Effector memory CD8-positive, alpha-beta T cell (primary cell): Measurements from ENCODE around the gene SLC3A2.

Experiments used
- ATAC-seq: fragments of 150-1000 bp; cut with Tn5 transposase; replicated peaks from 2 replicates; pipeline ENCODE4 v1.10.0; 2021; ENCODE audit warnings: mild to moderate bottlenecking, moderate library complexity
- DNase-seq, 3 experiments: peaks; one replicate each; pipeline ENCODE4 v3.0.0; 2021
- H3K27ac Mint-ChIP-seq, 2 donors: one replicate each; pipeline ENCODE4 v1.8.0; 2022; ENCODE audit warnings: mild to moderate bottlenecking in 2 of 2, mixed read lengths in 2 of 2, moderate library complexity in 2 of 2
- H3K27me3 Mint-ChIP-seq, 2 donors: one replicate each; pipeline ENCODE4 v1.8.0; 2022; ENCODE audit warnings: mixed read lengths in 2 of 2
- H3K36me3 Mint-ChIP-seq: one replicate; pipeline ENCODE4 v1.8.0; 2022; ENCODE audit warnings: mild to moderate bottlenecking, moderate library complexity, mixed read lengths; ENCODE audit not compliant: insufficient read depth
- H3K4me1 Mint-ChIP-seq, 2 donors: one replicate each; pipeline ENCODE4 v1.8.0; 2022; ENCODE audit warnings: low read depth in 2 of 2, mixed read lengths in 2 of 2
- H3K4me3 Mint-ChIP-seq, 2 donors: one replicate each; pipeline ENCODE4 v1.8.0; 2022; ENCODE audit warnings: mild to moderate bottlenecking in 2 of 2, mixed read lengths in 2 of 2, moderate library complexity in 2 of 2
- H3K9me3 Mint-ChIP-seq, 2 donors: one replicate each; pipeline ENCODE4 v1.8.0; 2022; ENCODE audit warnings: mixed read lengths in 2 of 2

SLC3A2 gene

GRCh38 chr11:62843466-62843865 lies 37.2 kb upstream of the SLC3A2 start:
- H3K9me3 Mint-ChIP-seq, result no peaks in the 10 kb centered on the region
- ATAC-seq, result no peak
- peak overlapping the region in 1 of 2 donors; percentile 11 for H3K4me3 Mint-ChIP-seq
- no peak overlapping the region for H3K27ac Mint-ChIP-seq
- DNase-seq, result no peak
- H3K36me3 Mint-ChIP-seq, result peaks cover 7% of the 10 kb centered on the region
- H3K27me3 Mint-ChIP-seq, result no peaks in the 10 kb centered on the region
- H3K4me1 Mint-ChIP-seq, result peaks cover 9 to 12% of the 10 kb centered on the region in 2 donors

- DNase-seq (no peak), ATAC-seq (no peak)
- H3K27ac Mint-ChIP-seq, result no peak overlapping the region
- H3K9me3 Mint-ChIP-seq, result no peaks in the 10 kb centered on the region
- H3K4me1 Mint-ChIP-seq, result peaks cover 6 to 7% of the 10 kb centered on the region in 2 donors
- H3K36me3 Mint-ChIP-seq, result peaks cover 7% of the 10 kb centered on the region
- no peak overlapping the region for H3K4me3 Mint-ChIP-seq
- no peaks in the 10 kb centered on the region for H3K27me3 Mint-ChIP-seq
Measured at GRCh38 chr11:62844154-62844553, 36.5 kb upstream of the SLC3A2 start.

- H3K27me3 Mint-ChIP-seq, result no peaks in the 10 kb centered on the region
- DNase-seq, result no peak
- H3K4me1 Mint-ChIP-seq, result peaks cover 0 to 1% of the 10 kb centered on the region in 2 donors
- no peak overlapping the region for H3K4me3 Mint-ChIP-seq
- no peaks in the 10 kb centered on the region for H3K9me3 Mint-ChIP-seq
- peaks cover 10% of the 10 kb centered on the region for H3K36me3 Mint-ChIP-seq
- no peak overlapping the region for H3K27ac Mint-ChIP-seq
- ATAC-seq, result no peak
Measured at GRCh38 chr11:62846177-62846576, 34.5 kb upstream of the SLC3A2 start.

- peaks cover 26% of the 10 kb centered on the region for H3K36me3 Mint-ChIP-seq
- no peak overlapping the region for H3K4me3 Mint-ChIP-seq
- H3K4me1 Mint-ChIP-seq, result peaks cover 9 to 10% of the 10 kb centered on the region in 2 donors
- H3K27me3 Mint-ChIP-seq, result no peaks in the 10 kb centered on the region
- ATAC-seq (no peak), DNase-seq (no peak)
- H3K9me3 Mint-ChIP-seq, result no peaks in the 10 kb centered on the region
- no peak overlapping the region for H3K27ac Mint-ChIP-seq
Measured at GRCh38 chr11:62847767-62848314, 32.9 kb upstream of the SLC3A2 start.

GRCh38 chr11:62850911-62851806 lies 29.5 kb upstream of the SLC3A2 start:
- H3K27ac Mint-ChIP-seq, result peak overlapping the region in 1 of 2 donors; percentile 75
- DNase-seq, result no peak
- no peaks in the 10 kb centered on the region for H3K9me3 Mint-ChIP-seq
- peaks cover 37% of the 10 kb centered on the region in 2 donors for H3K4me1 Mint-ChIP-seq
- H3K36me3 Mint-ChIP-seq, result peaks cover 56% of the 10 kb centered on the region
- no peaks in the 10 kb centered on the region for H3K27me3 Mint-ChIP-seq
- no peak for ATAC-seq
- no peak overlapping the region for H3K4me3 Mint-ChIP-seq

- peak overlapping the region in 1 of 2 donors; percentile 75 for H3K27ac Mint-ChIP-seq
- ATAC-seq, result no peak
- peaks cover 40 to 41% of the 10 kb centered on the region in 2 donors for H3K4me1 Mint-ChIP-seq
- no peaks in the 10 kb centered on the region for H3K27me3 Mint-ChIP-seq
- DNase-seq, result no peak
- peaks cover 59% of the 10 kb centered on the region for H3K36me3 Mint-ChIP-seq
- no peaks in the 10 kb centered on the region for H3K9me3 Mint-ChIP-seq
- no peak overlapping the region for H3K4me3 Mint-ChIP-seq
Measured at GRCh38 chr11:62851807-62852522, 28.7 kb upstream of the SLC3A2 start.

- Mint-ChIP-seq H3K9me3 (no peaks in the 10 kb centered on the region), H3K4me3 (peak overlapping the region; percentile 95 to 96), H3K27ac (peak overlapping the region; percentile 28 to 53), H3K4me1 (peaks cover 40 to 45% of the 10 kb centered on the region in 2 donors), H3K27me3 (no peaks in the 10 kb centered on the region), H3K36me3 (peaks cover 57% of the 10 kb centered on the region)
- DNase-seq (no peak), ATAC-seq (no peak)
Measured at GRCh38 chr11:62852523-62853188, 28.0 kb upstream of the SLC3A2 start.

- H3K9me3 Mint-ChIP-seq, result no peaks in the 10 kb centered on the region
- H3K4me1 Mint-ChIP-seq, result peaks cover 40 to 45% of the 10 kb centered on the region in 2 donors
- H3K27me3 Mint-ChIP-seq, result no peaks in the 10 kb centered on the region
- peaks cover 57% of the 10 kb centered on the region for H3K36me3 Mint-ChIP-seq
- ATAC-seq (peak; percentile 31), DNase-seq (peak in 1 of 3 experiments; percentile 20)
- H3K4me3 Mint-ChIP-seq, result peak overlapping the region; percentile 95 to 96
- peak overlapping the region; percentile 28 to 53 for H3K27ac Mint-ChIP-seq
Measured at GRCh38 chr11:62853279-62853965, 27.3 kb upstream of the SLC3A2 start.

GRCh38 chr11:62854013-62854824 lies 26.5 kb upstream of the SLC3A2 start:
- Mint-ChIP-seq H3K36me3 (peaks cover 57% of the 10 kb centered on the region), H3K27me3 (no peaks in the 10 kb centered on the region), H3K27ac (peak overlapping the region; percentile 94), H3K4me1 (peaks cover 40 to 45% of the 10 kb centered on the region in 2 donors), H3K9me3 (no peaks in the 10 kb centered on the region), H3K4me3 (peak overlapping the region; percentile 95 to 96)
- DNase-seq (no peak), ATAC-seq (no peak)

GRCh38 chr11:62854825-62855570 lies 25.7 kb upstream of the SLC3A2 start:
- peaks cover 40 to 45% of the 10 kb centered on the region in 2 donors for H3K4me1 Mint-ChIP-seq
- peak; percentile 0 for ATAC-seq

GRCh38 chr11:62855571-62856332 lies 24.9 kb upstream of the SLC3A2 start:
- Mint-ChIP-seq H3K4me1 (peaks cover 39 to 45% of the 10 kb centered on the region in 2 donors), H3K27ac (peak overlapping the region; percentile 94), H3K27me3 (no peaks in the 10 kb centered on the region), H3K4me3 (peak overlapping the region; percentile 95 to 96), H3K36me3 (peaks cover 57% of the 10 kb centered on the region), H3K9me3 (no peaks in the 10 kb centered on the region)
- ATAC-seq (peak; percentile 85), DNase-seq (peak; percentile 98 to 100 (median 98))

More at GRCh38 chr11:62854825-62855570, 25.7 kb upstream of the SLC3A2 start:
- DNase-seq, result no peak
- Mint-ChIP-seq H3K9me3 (no peaks in the 10 kb centered on the region), H3K4me3 (peak overlapping the region; percentile 95 to 96), H3K27ac (peak overlapping the region; percentile 94), H3K36me3 (peaks cover 57% of the 10 kb centered on the region), H3K27me3 (no peaks in the 10 kb centered on the region)
